ENCODE results near the gene ESYT2.

ESYT2 gene

DNA sequence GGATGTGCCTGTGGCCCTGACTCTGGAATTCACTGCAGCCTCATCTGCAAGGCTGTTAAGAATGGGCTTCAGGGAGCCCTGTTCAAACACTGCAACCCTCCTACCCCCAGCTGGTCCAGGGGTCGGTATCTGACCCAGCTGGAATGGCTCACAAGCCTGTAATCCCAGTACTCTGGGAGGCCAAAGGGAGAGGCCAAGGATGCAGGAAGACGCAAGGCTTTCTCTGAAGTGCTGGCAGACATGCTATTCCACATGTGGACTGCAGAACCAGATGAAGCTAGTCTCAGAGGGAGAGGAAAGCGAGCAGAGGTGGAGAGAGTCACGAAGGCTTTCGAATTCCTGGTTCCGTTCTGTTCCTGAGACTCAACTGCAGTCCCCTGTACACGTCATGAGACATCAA lies 45.0 kb downstream of the ESYT2 start:
- H3K9me3 ChIP-seq (ENCODE audit: control insufficient read depth, low read length) = no peaks in the 10 kb centered on the region
- peaks cover 52% of the 10 kb centered on the region for H3K36me3 ChIP-seq (ENCODE audit: control insufficient read depth, insufficient read depth, low read length)
- DNase-seq = no peak
- H3K4me3 ChIP-seq (ENCODE audit: insufficient read depth, low read depth, low read length, poor library complexity, severe bottlenecking) = no peak overlapping the region
- H3K27ac ChIP-seq (ENCODE audit: insufficient read depth, low read length, poor library complexity, severe bottlenecking) = no peak overlapping the region
- no peaks in the 10 kb centered on the region for H3K27me3 ChIP-seq (replicated peaks; ENCODE audit: control insufficient read depth, insufficient read depth, low read length, poor library complexity, severe bottlenecking)
- peaks cover 5% of the 10 kb centered on the region for H3K4me1 ChIP-seq (ENCODE audit: control insufficient read depth, insufficient read depth, low read length, poor library complexity, severe bottlenecking)

DNA sequence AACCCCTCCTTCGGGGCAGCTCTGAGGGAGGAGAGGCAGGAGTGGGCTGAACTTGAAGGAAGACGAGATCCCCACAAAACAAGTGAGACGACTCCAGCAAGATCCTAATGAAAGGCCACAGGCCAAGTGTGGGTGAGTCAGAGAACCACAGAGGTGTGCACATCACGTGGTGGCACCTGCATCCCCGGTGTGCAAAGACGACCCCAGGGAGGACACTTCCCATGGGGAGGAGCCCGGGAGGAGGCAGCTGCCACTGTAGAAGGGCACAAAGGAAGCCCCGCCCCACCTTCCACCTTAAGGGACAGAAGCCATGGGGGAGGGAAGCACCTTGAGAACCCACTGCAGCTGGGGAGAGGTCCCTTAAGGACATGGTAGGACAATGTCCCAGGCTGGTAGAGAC lies 45.7 kb downstream of the ESYT2 start:
- Histone ChIP-seq H3K9me3 (ENCODE audit: control insufficient read depth, low read length) (no peaks in the 10 kb centered on the region), H3K27ac (ENCODE audit: insufficient read depth, low read length, poor library complexity, severe bottlenecking) (no peak overlapping the region), H3K4me3 (ENCODE audit: insufficient read depth, low read depth, low read length, poor library complexity, severe bottlenecking) (no peak overlapping the region), H3K4me1 (ENCODE audit: control insufficient read depth, insufficient read depth, low read length, poor library complexity, severe bottlenecking) (peaks cover 8% of the 10 kb centered on the region), H3K36me3 (ENCODE audit: control insufficient read depth, insufficient read depth, low read length) (peaks cover 47% of the 10 kb centered on the region), H3K27me3 (replicated peaks; ENCODE audit: control insufficient read depth, insufficient read depth, low read length, poor library complexity, severe bottlenecking) (no peaks in the 10 kb centered on the region)
- DNase-seq = no peak

DNA sequence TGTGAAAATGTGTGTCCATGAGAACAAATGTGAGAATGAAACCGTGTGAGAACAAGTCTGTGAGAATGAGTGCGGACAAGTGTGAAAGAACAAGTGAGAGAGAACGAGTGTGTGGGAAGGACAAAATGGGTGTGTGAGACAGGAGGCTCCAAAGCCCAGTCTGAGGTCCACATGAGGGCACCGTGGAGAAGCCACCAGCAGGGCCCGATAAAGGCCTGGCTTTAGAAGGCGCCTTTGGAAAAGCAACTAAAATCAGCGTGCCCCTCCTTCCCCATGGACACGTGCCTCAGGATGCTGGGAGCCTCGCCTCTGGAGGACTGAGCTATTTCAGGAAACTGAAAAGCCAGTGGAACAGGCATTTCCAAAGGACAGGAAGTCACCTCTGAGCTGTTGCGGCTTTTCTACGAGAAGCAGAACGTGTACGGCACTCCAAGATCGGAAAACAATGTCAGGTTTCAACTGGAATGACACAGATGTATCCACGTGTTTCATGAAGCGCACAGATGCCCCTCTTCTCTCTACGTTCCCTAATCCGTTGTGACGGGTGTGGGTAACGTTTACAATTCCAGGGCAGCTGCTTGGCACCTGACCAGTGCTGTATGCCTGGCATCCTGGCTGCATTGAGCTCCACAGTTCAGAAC lies 46.4 kb downstream of the ESYT2 start:
- Histone ChIP-seq H3K36me3 (ENCODE audit: control insufficient read depth, insufficient read depth, low read length) (peaks cover 47% of the 10 kb centered on the region), H3K4me3 (ENCODE audit: insufficient read depth, low read depth, low read length, poor library complexity, severe bottlenecking) (no peak overlapping the region), H3K4me1 (ENCODE audit: control insufficient read depth, insufficient read depth, low read length, poor library complexity, severe bottlenecking) (peaks cover 10% of the 10 kb centered on the region), H3K27me3 (replicated peaks; ENCODE audit: control insufficient read depth, insufficient read depth, low read length, poor library complexity, severe bottlenecking) (no peaks in the 10 kb centered on the region), H3K27ac (ENCODE audit: insufficient read depth, low read length, poor library complexity, severe bottlenecking) (no peak overlapping the region), H3K9me3 (ENCODE audit: control insufficient read depth, low read length) (no peaks in the 10 kb centered on the region)
- no peak for DNase-seq

DNA sequence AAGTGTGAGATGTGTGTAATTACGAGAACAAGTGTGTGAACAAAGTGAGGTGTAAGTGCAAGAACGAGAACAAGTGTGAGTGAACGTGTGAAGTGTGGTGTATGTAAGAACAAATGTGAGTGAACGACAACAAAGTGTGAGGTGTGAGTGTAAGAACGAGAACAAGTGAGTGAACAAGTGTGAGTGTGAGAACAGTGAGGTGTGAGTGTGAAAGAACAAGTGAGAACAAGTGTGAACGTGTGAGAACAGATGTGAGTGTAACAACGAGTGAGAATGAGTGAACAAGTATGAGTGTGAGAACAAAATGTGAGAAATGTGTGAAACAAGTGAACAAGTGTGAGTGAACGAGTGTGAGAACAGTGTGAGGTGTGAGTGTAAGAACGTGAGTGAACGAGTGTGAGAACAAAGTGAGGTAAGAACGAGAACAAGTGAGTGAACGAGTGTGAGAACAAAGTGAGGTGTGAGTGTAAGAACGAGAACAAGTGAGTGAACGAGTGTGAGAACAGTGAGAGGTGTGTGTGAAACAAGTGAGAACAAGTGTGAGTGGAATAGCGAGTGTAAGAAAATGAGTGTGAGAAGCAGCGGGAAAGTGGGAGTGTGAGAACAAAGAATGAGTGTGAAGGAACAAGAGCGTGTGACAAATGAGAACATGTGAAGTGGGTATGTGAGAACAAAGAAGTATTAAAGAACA lies 47.2 kb downstream of the ESYT2 start:
- H3K9me3 ChIP-seq (ENCODE audit: control insufficient read depth, low read length) = no peaks in the 10 kb centered on the region
- peaks cover 11% of the 10 kb centered on the region for H3K4me1 ChIP-seq (ENCODE audit: control insufficient read depth, insufficient read depth, low read length, poor library complexity, severe bottlenecking)
- no peak overlapping the region for H3K4me3 ChIP-seq (ENCODE audit: insufficient read depth, low read depth, low read length, poor library complexity, severe bottlenecking)
- H3K27me3 ChIP-seq (replicated peaks; ENCODE audit: control insufficient read depth, insufficient read depth, low read length, poor library complexity, severe bottlenecking) = no peaks in the 10 kb centered on the region
- peaks cover 43% of the 10 kb centered on the region for H3K36me3 ChIP-seq (ENCODE audit: control insufficient read depth, insufficient read depth, low read length)
- DNase-seq = no peak
- H3K27ac ChIP-seq (ENCODE audit: insufficient read depth, low read length, poor library complexity, severe bottlenecking) = no peak overlapping the region

DNA sequence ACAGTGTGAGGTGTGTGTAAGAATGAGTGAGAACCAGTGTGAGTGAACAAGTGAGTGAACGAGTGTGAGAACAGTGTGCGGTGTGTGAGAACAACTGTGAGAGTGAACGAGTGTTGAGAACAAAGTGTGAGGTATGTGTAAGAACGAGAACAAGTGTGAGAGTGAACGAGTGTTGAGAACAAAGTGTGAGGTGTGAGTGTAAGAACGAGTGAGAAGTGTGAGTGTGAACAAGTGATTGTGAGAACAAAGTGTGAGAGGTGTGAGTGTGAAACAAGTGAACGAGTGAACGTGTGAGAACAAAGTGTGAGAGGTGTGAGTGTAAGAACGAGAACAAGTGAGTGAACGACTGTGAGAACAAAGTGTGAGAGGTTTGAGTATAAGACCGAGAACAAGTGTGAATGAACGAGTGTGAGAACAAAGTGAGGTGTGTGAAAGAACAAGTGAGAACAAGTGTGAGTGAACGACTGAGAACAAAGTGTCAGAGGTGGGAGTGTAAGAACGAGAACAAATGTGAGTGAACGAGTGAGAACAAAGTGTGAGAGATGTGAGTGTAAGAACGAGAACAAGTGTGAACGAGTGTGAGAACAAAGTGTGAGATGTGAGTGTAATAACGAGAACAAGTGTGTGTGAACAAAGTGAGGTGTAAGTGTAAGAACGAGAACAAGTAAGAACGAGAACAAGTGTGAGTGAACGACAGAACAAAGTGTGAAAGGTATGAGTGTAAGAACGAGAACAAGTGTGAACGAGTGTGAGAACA lies 47.9 kb downstream of the ESYT2 start:
- no peaks in the 10 kb centered on the region for H3K9me3 ChIP-seq (ENCODE audit: control insufficient read depth, low read length)
- no peak overlapping the region for H3K4me3 ChIP-seq (ENCODE audit: insufficient read depth, low read depth, low read length, poor library complexity, severe bottlenecking)
- peaks cover 11% of the 10 kb centered on the region for H3K4me1 ChIP-seq (ENCODE audit: control insufficient read depth, insufficient read depth, low read length, poor library complexity, severe bottlenecking)
- H3K27me3 ChIP-seq (replicated peaks; ENCODE audit: control insufficient read depth, insufficient read depth, low read length, poor library complexity, severe bottlenecking) = no peaks in the 10 kb centered on the region
- no peak for DNase-seq
- H3K27ac ChIP-seq (ENCODE audit: insufficient read depth, low read length, poor library complexity, severe bottlenecking) = no peak overlapping the region
- peaks cover 39% of the 10 kb centered on the region for H3K36me3 ChIP-seq (ENCODE audit: control insufficient read depth, insufficient read depth, low read length)

DNA sequence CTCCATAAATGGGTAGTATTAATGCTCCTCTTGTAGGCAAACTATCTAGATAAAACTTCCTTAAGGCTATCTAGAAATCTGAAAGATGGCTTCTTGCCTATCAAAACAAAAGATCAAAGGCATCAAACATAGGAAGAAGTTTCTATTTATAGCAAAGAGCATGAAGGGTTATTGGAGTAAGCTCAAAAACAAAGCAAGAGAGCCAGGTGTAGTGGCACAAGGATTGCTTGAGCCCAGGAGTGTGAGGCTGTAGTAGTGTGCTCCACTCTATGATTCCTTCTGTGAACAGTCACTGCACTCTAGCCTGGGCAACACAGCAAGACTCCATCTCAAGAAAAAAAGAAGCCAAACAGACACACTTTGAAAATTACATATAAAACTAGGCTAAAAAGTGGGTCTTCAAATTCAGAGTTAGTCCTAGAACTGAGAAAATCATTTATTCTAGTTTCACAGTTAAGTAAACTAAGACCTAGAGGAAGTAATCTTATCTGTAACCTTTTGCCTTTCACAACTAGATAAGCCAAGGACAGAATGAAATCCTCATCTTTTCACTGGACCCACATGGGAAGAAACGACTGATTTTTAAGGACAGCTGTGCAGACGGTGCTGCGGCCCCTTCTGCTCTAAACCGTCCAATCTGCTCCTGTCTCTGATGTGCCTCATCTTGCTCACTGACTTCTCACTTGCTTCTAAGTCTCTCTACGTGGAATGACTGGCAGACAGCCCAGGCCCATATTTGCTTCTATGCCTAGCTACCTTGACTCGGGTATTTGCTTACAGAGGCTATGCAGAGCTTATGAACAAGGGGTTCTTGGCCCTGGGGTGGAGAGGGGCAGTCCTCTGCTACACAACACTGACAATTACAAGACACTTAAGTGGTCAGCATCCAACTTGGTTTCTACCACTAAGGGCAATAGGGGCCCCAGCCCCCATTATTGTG lies 50.0 kb downstream of the ESYT2 start:
- no peak overlapping the region for H3K4me3 ChIP-seq (ENCODE audit: insufficient read depth, low read depth, low read length, poor library complexity, severe bottlenecking)
- no peaks in the 10 kb centered on the region for H3K27me3 ChIP-seq (replicated peaks; ENCODE audit: control insufficient read depth, insufficient read depth, low read length, poor library complexity, severe bottlenecking)
- peaks cover 11% of the 10 kb centered on the region for H3K4me1 ChIP-seq (ENCODE audit: control insufficient read depth, insufficient read depth, low read length, poor library complexity, severe bottlenecking)
- no peak overlapping the region for H3K27ac ChIP-seq (ENCODE audit: insufficient read depth, low read length, poor library complexity, severe bottlenecking)
- no peaks in the 10 kb centered on the region for H3K9me3 ChIP-seq (ENCODE audit: control insufficient read depth, low read length)
- DNase-seq = no peak
- H3K36me3 ChIP-seq (ENCODE audit: control insufficient read depth, insufficient read depth, low read length) = peaks cover 30% of the 10 kb centered on the region

DNA sequence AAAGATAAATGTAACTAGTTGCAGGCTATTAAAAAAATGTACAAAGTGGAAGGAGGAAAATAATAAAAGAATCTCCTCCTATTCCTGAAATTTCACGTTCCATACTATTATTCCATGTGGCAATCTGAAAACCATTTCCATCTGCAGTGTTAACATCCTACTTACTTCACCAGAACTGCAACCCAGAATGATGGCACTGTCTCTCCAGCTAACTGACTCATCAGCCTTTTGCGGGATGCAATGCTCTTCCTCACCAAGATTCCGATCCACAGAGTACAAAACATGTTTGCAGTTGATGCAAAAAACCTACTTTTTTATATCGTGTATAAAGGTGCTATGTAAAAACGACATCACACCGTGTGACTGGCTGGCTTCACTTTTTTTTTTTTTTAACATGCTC lies 50.8 kb downstream of the ESYT2 start:
- Histone ChIP-seq H3K4me3 (ENCODE audit: insufficient read depth, low read depth, low read length, poor library complexity, severe bottlenecking) (no peak overlapping the region), H3K9me3 (ENCODE audit: control insufficient read depth, low read length) (no peaks in the 10 kb centered on the region), H3K27me3 (replicated peaks; ENCODE audit: control insufficient read depth, insufficient read depth, low read length, poor library complexity, severe bottlenecking) (no peaks in the 10 kb centered on the region), H3K4me1 (ENCODE audit: control insufficient read depth, insufficient read depth, low read length, poor library complexity, severe bottlenecking) (peaks cover 11% of the 10 kb centered on the region), H3K27ac (ENCODE audit: insufficient read depth, low read length, poor library complexity, severe bottlenecking) (no peak overlapping the region), H3K36me3 (ENCODE audit: control insufficient read depth, insufficient read depth, low read length) (peaks cover 26% of the 10 kb centered on the region)
- no peak for DNase-seq

DNA sequence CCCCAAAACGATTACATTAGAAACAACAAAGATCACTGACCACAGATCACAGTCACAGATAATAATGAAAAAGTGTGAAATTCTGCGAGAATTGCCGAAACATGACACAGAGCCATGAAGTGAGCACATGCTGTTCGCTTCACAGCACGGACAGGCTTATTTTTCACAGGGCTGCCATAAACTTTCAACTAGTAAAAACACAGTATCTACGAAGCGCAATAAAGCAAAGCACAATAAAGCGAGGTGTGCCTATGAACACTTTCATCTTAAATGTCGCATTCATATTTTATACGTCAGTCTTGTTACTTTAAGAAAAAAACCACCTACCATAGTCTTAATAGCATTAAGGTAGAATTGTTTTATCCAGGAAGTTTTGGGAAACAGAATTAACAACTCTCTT lies 51.5 kb downstream of the ESYT2 start:
- Histone ChIP-seq H3K27me3 (replicated peaks; ENCODE audit: control insufficient read depth, insufficient read depth, low read length, poor library complexity, severe bottlenecking) (no peaks in the 10 kb centered on the region), H3K4me3 (ENCODE audit: insufficient read depth, low read depth, low read length, poor library complexity, severe bottlenecking) (no peak overlapping the region), H3K4me1 (ENCODE audit: control insufficient read depth, insufficient read depth, low read length, poor library complexity, severe bottlenecking) (peaks cover 11% of the 10 kb centered on the region), H3K36me3 (ENCODE audit: control insufficient read depth, insufficient read depth, low read length) (peaks cover 30% of the 10 kb centered on the region), H3K9me3 (ENCODE audit: control insufficient read depth, low read length) (no peaks in the 10 kb centered on the region), H3K27ac (ENCODE audit: insufficient read depth, low read length, poor library complexity, severe bottlenecking) (no peak overlapping the region)
- no peak for DNase-seq

DNA sequence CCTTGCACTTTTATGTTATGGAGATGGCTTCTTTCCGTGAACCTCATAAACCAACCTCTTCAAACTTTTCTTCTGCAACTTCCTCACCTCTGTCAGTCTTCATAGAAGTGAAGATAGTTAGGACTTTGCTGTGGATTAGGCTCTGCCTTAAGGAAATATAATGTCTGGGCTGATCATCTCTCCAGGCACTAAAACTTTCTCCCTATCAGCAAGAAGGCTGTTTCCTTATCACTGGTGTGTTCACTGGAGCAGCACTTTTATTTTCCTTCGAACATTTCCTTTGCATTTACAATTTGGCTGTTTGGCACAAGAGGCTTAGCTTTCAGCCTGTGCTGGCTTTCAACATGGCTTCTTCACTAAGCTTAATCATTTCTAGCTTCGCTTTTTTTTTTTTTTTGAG lies 52.8 kb downstream of the ESYT2 start:
- DNase-seq = no peak
- Histone ChIP-seq H3K27me3 (replicated peaks; ENCODE audit: control insufficient read depth, insufficient read depth, low read length, poor library complexity, severe bottlenecking) (no peaks in the 10 kb centered on the region), H3K9me3 (ENCODE audit: control insufficient read depth, low read length) (no peaks in the 10 kb centered on the region), H3K36me3 (ENCODE audit: control insufficient read depth, insufficient read depth, low read length) (peaks cover 19% of the 10 kb centered on the region), H3K4me3 (ENCODE audit: insufficient read depth, low read depth, low read length, poor library complexity, severe bottlenecking) (no peak overlapping the region), H3K27ac (ENCODE audit: insufficient read depth, low read length, poor library complexity, severe bottlenecking) (no peak overlapping the region), H3K4me1 (ENCODE audit: control insufficient read depth, insufficient read depth, low read length, poor library complexity, severe bottlenecking) (peaks cover 11% of the 10 kb centered on the region)
